Vagina (tissue), 2 donors: ENCODE measurements around the gene C9orf50. TPM values are rescaled to one million over a fixed set of nuclear protein-coding genes. Genes with fewer than 3 reads are reported as not detected.

ENCODE experiments used
- DNase-seq, 2 donors: peaks; one replicate each; pipeline ENCODE4 v3.0.0-alpha.2; 2017; ENCODE audit errors: extremely low spot score in 2 of 2
- H3K27ac ChIP-seq: fragments of 200-600 bp; sonication (generic); one replicate; pipeline ENCODE4 v1.5.1; 2019
- H3K27me3 ChIP-seq: fragments of 200-600 bp; sonication (generic); one replicate; pipeline ENCODE4 v1.5.1; 2019
- H3K36me3 ChIP-seq, 2 donors: fragments of 200-600 bp; sonication (generic); one replicate each; pipeline ENCODE4 v1.5.1; 2017 to 2019
- H3K4me1 ChIP-seq: fragments of 200-600 bp; sonication (generic); one replicate; pipeline ENCODE4 v1.5.1; 2019
- H3K4me3 ChIP-seq, 2 donors: fragments of 200-600 bp; sonication (generic); 1 replicate in 1 of 2; 2 replicates in 1 of 2; pipeline ENCODE4 v1.5.1; 2016 to 2019
- H3K9me3 ChIP-seq: fragments of 200-600 bp; sonication (generic); one replicate; pipeline ENCODE4 v1.5.1; 2019
- POLR2A ChIP-seq, 2 donors: fragments of 450-650 bp; IDR thresholded peaks; one replicate each; pipeline ENCODE4 v1.6.1; 2017; ENCODE audit warnings: antibody characterized with exemption in 2 of 2, mild to moderate bottlenecking in 2 of 2, moderate library complexity in 2 of 2
- POLR2AphosphoS5 ChIP-seq, 2 donors: sonication (generic); formaldehyde crosslinking; IDR thresholded peaks; one replicate each; pipeline ENCODE4 v1.9.0; 2017; ENCODE audit warnings: antibody characterized with exemption in 2 of 2, mild to moderate bottlenecking in 2 of 2, low read depth in 1 of 2; ENCODE audit not compliant: insufficient read depth in 1 of 2
- intact Hi-C: fragments of 100-400 bp; cut with DNase I; formaldehyde crosslinking; loops from one replicate; pipeline ENCODE4 v1.15.1; 2023
- total RNA-seq: library from RNA; depleted of rRNA; stranded (reverse); fragments of >200 nt; gene quantifications from one replicate; pipeline ENCODE4 v1.2.3, GENCODE V29; 2016
- TF ChIP-seq, protein P1 (sequence below), 3 experiments: fragments of 450-650 bp in 2 of 3; fragments of 200-600 bp in 1 of 3; sonication (generic) in 1 of 3; IDR thresholded peaks; one replicate each; pipeline ENCODE4 v1.5.1; 2017 to 2019; ENCODE audit warnings: antibody characterized with exemption in 3 of 3, mild to moderate bottlenecking in 2 of 3, moderate library complexity in 2 of 3

The C9orf50 gene
- total RNA-seq, 1 donor from 2014 or later = not detected

DNA sequence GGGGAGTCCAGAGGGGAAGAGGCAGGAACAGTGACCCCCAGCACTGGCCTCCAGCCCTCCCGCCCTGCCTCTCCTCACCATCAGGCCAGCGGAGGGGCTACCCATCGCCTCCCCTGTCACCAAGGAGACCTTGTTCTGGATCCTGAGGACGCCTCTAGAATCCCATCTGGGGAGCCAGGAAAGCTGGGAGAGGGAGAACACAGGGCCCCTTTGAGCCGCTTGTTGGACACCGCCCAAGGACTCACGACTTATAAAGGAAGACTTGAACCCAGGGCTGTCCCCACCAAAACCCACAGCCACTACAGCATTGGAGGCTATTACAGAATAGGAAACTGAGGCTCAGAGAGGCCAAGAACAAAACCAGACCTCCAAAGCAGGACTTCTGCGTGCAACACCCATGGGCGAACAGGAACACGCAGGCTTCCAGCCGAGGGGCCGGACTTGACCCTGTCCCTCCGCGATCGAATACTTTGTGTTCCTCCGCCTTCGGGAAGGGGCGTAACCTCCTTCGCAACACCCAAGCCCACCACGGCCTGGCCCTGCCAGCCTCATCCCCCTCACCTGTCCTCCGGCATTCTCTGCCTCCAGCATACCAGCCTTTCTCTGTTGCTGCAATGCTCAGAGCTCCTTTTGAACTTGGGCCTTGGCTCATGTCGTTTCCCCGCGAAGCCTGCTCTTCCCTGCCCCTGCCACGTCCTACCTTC, 54.2 kb downstream of the C9orf50 start:
- H3K9me3 ChIP-seq = no peaks in the 10 kb centered on the region
- DNase-seq = no peak
- peaks cover 42% of the 10 kb centered on the region for H3K4me1 ChIP-seq
- no peaks in the 10 kb centered on the region for H3K36me3 ChIP-seq
- intact Hi-C loops = loop anchor here (10.0 kb wide), 1 partner anchor 422 kb away; no protein-coding TSS in a partner anchor
- no peaks in the 10 kb centered on the region for H3K27me3 ChIP-seq
- H3K27ac ChIP-seq = no peak overlapping the region
- TF ChIP-seq POLR2A (IDR thresholded peaks at IDR 0.05) = no peak
- TF ChIP-seq, protein P1, sequence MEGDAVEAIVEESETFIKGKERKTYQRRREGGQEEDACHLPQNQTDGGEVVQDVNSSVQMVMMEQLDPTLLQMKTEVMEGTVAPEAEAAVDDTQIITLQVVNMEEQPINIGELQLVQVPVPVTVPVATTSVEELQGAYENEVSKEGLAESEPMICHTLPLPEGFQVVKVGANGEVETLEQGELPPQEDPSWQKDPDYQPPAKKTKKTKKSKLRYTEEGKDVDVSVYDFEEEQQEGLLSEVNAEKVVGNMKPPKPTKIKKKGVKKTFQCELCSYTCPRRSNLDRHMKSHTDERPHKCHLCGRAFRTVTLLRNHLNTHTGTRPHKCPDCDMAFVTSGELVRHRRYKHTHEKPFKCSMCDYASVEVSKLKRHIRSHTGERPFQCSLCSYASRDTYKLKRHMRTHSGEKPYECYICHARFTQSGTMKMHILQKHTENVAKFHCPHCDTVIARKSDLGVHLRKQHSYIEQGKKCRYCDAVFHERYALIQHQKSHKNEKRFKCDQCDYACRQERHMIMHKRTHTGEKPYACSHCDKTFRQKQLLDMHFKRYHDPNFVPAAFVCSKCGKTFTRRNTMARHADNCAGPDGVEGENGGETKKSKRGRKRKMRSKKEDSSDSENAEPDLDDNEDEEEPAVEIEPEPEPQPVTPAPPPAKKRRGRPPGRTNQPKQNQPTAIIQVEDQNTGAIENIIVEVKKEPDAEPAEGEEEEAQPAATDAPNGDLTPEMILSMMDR (IDR thresholded peaks at IDR 0.05) = no peak
- TF ChIP-seq POLR2AphosphoS5 (IDR thresholded peaks at IDR 0.05; ENCODE audit: insufficient read depth in 1 of 2, low read depth in 1 of 2) = no peak
- H3K4me3 ChIP-seq = no peak overlapping the region

- TF ChIP-seq POLR2AphosphoS5 (IDR thresholded peaks at IDR 0.05; ENCODE audit: insufficient read depth in 1 of 2, low read depth in 1 of 2) = no peak
- no peak for TF ChIP-seq POLR2A (IDR thresholded peaks at IDR 0.05)
- DNase-seq = no peak
- Histone ChIP-seq H3K27me3 (no peaks in the 10 kb centered on the region), H3K36me3 (no peaks in the 10 kb centered on the region), H3K9me3 (no peaks in the 10 kb centered on the region), H3K4me3 (no peak overlapping the region), H3K27ac (no peak overlapping the region), H3K4me1 (peaks cover 15% of the 10 kb centered on the region)
- intact Hi-C loops = loop anchor here (10.0 kb wide), 1 partner anchor 418 kb away; no protein-coding TSS in a partner anchor
These were observed 58.0 kb downstream of the C9orf50 start for GRCh38 chr9:129562917-129563316.

GRCh38 chr9:129562514-129562913, 58.4 kb downstream of the C9orf50 start:
- H3K9me3 ChIP-seq = no peaks in the 10 kb centered on the region
- TF ChIP-seq POLR2AphosphoS5 (IDR thresholded peaks at IDR 0.05; ENCODE audit: insufficient read depth in 1 of 2, low read depth in 1 of 2) = no peak
- no peak overlapping the region for H3K4me3 ChIP-seq
- no peak for DNase-seq
- H3K36me3 ChIP-seq = no peaks in the 10 kb centered on the region
- peaks cover 11% of the 10 kb centered on the region for H3K4me1 ChIP-seq
- intact Hi-C loops = loop anchor here (10.0 kb wide), 1 partner anchor 418 kb away; no protein-coding TSS in a partner anchor
- H3K27me3 ChIP-seq = no peaks in the 10 kb centered on the region
- no peak overlapping the region for H3K27ac ChIP-seq

Other genes starting within 250 kb of the C9orf50 start
- 15.5 TPM for gene NTMT1, start 5.1 kb upstream of the C9orf50 start, total RNA-seq
- gene ASB6, start 21.1 kb upstream of the C9orf50 start, total RNA-seq = 18.9 TPM
- 43.7 TPM for gene PRRX2, start 44.5 kb upstream of the C9orf50 start, total RNA-seq
- gene PTGES, start 131.9 kb upstream of the C9orf50 start, total RNA-seq = 18.9 TPM
- 14.5 TPM for gene TOR1B, start 182.1 kb upstream of the C9orf50 start, total RNA-seq
- 30.0 TPM for gene TOR1A, start 203.0 kb upstream of the C9orf50 start, total RNA-seq
- gene C9orf78, start 214.2 kb upstream of the C9orf50 start, total RNA-seq = 36.6 TPM
- 29.5 TPM for gene USP20, start 214.4 kb upstream of the C9orf50 start, total RNA-seq